Glutamatergic neuron (in vitro differentiated cells): Measurements from ENCODE around the gene MOB3C. TPM values are rescaled to one million over a fixed set of nuclear protein-coding genes. Genes with fewer than 3 reads are reported as not detected.
"Not testable (repeated sequence)": the region's sequence is repeated elsewhere in the genome, so short reads cannot be mapped to it uniquely, and the experiment has no call there.

Experiments
- DNase-seq: peaks from one replicate; pipeline ENCODE4 v3.0.0; 2022
- H3K27ac Mint-ChIP-seq: one replicate; pipeline ENCODE4 v1.8.0; 2020; ENCODE audit warnings: mild to moderate bottlenecking, mixed read lengths, inconsistent platforms; ENCODE audit not compliant: unreplicated experiment
- H3K27me3 Mint-ChIP-seq: one replicate; pipeline ENCODE4 v1.8.0; 2020; ENCODE audit warnings: mild to moderate bottlenecking, moderate library complexity, mixed read lengths, inconsistent platforms; ENCODE audit not compliant: unreplicated experiment
- H3K36me3 Mint-ChIP-seq: one replicate; pipeline ENCODE4 v1.8.0; 2020; ENCODE audit warnings: mild to moderate bottlenecking, mixed read lengths, inconsistent platforms; ENCODE audit not compliant: unreplicated experiment
- H3K4me1 Mint-ChIP-seq: one replicate; pipeline ENCODE4 v1.8.0; 2020; ENCODE audit warnings: mild to moderate bottlenecking, low read depth, mixed read lengths, inconsistent platforms; ENCODE audit not compliant: unreplicated experiment
- H3K4me3 Mint-ChIP-seq: one replicate; pipeline ENCODE4 v1.8.0; 2020; ENCODE audit warnings: mild to moderate bottlenecking, mixed read lengths, inconsistent platforms; ENCODE audit not compliant: unreplicated experiment
- H3K9me3 Mint-ChIP-seq: one replicate; pipeline ENCODE4 v1.8.0; 2020; ENCODE audit warnings: mild to moderate bottlenecking, moderate library complexity, mixed read lengths, inconsistent platforms; ENCODE audit not compliant: unreplicated experiment
- long read RNA-seq: library from polyadenylated mRNA; unstranded; transcript quantifications from one replicate; pipeline ENCODE4 v2.0.0, GENCODE V29; 2020; ENCODE audit not compliant: unreplicated experiment
- total RNA-seq: library from RNA; stranded (reverse); fragmentation: NEBNext Ultra II Directional; extraction: Animal tissue kit (Norgen Biotek cat#: 25700); gene quantifications from one replicate; pipeline ENCODE4 v1.2.1, GENCODE V29; 2021; ENCODE audit not compliant: unreplicated experiment
- TF ChIP-seq, protein P1 (sequence below): fragments of 200-600 bp; sonication (generic); IDR thresholded peaks from one replicate; pipeline ENCODE4 v1.5.0; 2021; ENCODE audit not compliant: partially characterized antibody, unreplicated experiment

Gene MOB3C
- total RNA-seq, result 1.6 TPM
- long read RNA-seq, result 0 reads

DNA sequence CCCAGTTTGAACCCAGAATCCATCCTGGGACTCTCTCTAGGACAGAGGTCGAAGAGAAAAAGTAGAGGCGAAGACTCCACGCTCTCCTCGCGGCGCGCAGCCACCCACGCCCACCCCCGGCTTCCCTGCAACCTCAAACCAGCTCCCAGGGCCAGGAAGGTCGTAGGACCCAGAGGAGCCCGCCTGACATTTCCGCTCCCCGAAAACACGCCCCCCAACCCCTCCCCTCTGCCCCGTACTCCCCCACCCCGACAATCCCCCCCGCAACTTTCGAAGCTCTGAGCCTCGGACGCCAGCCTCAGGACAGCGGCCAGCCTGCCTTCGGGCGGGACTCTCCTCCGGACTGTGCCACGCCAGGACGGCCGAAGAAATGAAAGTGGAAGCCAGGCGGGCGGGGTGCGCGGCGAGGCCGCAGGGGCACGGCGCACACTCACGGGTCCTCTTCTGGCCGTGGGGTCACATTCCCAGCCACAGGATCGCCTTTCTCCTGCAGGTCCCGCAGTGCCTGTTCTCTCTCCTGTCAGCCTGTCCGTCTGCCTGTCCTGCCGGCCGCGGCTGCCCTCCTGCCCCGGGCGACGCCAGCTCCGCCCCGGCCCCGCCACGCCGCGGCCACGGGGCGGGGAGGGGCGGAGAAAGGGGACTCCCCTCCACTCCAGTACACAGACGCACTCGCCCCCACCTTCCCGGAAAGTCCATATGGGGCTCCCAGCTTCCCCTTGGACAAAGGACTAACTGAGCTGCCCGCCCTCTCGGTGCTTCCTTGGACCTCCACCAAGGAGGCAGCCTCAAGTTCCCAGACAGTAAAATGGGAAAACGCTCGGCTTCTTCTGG, at the start of gene MOB3C:
Gene MOB3C (minus strand): TSS at position 535 of the 831 bp plus-strand sequence. CDS start 3,490 bp downstream, outside the sequence.
- no peak within 1 kb of the TSS for H3K27ac Mint-ChIP-seq
- H3K4me1 Mint-ChIP-seq, result peaks cover 6% of the 10 kb centered on the region

GRCh38 chr1:46665983-46666382, 49.4 kb upstream of the MOB3C start:
- peaks cover 2% of the 10 kb centered on the region for H3K27me3 Mint-ChIP-seq
- DNase-seq, result no peak
- peaks cover 7% of the 10 kb centered on the region for H3K4me1 Mint-ChIP-seq
- TF ChIP-seq, protein P1, sequence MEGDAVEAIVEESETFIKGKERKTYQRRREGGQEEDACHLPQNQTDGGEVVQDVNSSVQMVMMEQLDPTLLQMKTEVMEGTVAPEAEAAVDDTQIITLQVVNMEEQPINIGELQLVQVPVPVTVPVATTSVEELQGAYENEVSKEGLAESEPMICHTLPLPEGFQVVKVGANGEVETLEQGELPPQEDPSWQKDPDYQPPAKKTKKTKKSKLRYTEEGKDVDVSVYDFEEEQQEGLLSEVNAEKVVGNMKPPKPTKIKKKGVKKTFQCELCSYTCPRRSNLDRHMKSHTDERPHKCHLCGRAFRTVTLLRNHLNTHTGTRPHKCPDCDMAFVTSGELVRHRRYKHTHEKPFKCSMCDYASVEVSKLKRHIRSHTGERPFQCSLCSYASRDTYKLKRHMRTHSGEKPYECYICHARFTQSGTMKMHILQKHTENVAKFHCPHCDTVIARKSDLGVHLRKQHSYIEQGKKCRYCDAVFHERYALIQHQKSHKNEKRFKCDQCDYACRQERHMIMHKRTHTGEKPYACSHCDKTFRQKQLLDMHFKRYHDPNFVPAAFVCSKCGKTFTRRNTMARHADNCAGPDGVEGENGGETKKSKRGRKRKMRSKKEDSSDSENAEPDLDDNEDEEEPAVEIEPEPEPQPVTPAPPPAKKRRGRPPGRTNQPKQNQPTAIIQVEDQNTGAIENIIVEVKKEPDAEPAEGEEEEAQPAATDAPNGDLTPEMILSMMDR, result no peak
- peaks cover 3% of the 10 kb centered on the region for H3K36me3 Mint-ChIP-seq
- H3K9me3 Mint-ChIP-seq, result peaks cover 5% of the 10 kb centered on the region
- H3K4me3 Mint-ChIP-seq, result no peak overlapping the region
- H3K27ac Mint-ChIP-seq, result no peak overlapping the region

More for the DNA sequence above, at the start of gene MOB3C:
- Mint-ChIP-seq H3K27me3 (peaks cover 15% of the 10 kb centered on the region), H3K4me3 (peak within 1 kb of the TSS; percentile 86), H3K36me3 (no peaks in the 10 kb centered on the region), H3K9me3 (peaks cover 9% of the 10 kb centered on the region)
- peak; percentile 54 for DNase-seq
- TF ChIP-seq, protein P1, result no peak

DNA sequence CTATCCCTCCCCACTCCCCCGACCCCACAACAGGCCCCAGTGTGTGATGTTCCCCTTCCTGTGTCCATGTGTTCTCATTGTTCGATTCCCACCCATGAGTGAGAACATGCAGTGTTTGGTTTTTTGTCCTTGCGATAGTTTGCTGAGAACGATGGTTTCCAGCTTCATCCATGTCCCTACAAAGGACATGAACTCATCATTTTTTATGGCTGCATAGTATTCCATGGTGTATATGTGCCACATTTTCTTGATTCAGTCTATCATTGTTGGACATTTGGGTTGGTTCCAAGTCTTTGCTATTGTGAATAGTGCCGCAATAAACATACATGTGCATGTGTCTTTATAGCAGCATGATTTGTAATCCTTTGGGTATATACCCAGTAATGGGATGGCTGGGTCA, 46.3 kb upstream of the MOB3C start:
- H3K36me3 Mint-ChIP-seq, H3K9me3 Mint-ChIP-seq, DNase-seq, H3K27me3 Mint-ChIP-seq, H3K4me1 Mint-ChIP-seq, H3K27ac Mint-ChIP-seq, H3K4me3 Mint-ChIP-seq: not testable (repeated sequence)

DNA sequence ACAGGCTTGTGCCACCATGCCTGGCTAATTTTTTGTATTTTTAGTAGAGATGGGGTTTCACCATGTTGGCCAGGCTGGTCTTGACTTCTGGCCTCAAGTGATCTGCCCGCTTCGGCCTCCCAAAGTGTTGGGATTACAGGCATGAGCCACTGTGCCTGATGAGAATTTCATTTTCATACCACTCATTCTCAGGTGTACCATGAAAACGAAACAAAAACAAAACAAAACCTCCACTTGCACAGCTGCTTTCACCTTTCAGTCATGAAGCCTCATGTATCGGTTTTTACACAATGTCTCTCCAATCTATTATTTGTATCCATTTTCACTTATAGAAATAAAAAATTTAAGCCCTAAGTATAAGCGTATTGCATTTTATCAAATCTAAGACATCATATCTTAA, 43.5 kb upstream of the MOB3C start:
- not testable (repeated sequence) for H3K36me3 Mint-ChIP-seq, H3K4me1 Mint-ChIP-seq, H3K27ac Mint-ChIP-seq, H3K4me3 Mint-ChIP-seq, H3K9me3 Mint-ChIP-seq, DNase-seq, H3K27me3 Mint-ChIP-seq

DNA sequence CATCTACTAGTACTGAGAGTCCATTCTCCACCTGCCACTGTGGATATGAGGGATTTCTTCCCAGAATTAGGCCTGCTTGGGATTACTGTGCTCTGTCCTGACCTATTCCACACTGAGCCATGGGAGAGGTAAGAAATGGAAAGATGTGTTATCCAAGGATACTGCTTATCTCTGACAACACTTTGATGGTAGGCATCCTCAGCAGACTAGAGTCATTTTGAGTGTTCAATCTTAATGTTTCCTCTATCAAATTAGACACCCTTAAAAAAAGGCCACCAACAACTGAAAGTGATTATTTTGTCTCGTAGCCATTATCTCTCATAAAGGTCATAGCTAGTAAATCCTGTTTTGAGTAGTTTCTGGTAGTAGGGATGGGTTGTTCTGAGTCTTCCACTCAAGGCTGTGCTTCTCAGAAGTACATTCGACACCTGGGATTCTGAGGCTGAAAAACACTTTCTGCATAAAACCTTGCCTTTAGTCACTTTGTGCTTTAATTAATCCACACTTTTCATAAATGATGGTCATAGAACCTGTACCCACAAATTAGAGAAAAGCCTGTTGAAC, 42.8 kb upstream of the MOB3C start:
- no peak overlapping the region for H3K27ac Mint-ChIP-seq
- no peaks in the 10 kb centered on the region for H3K4me1 Mint-ChIP-seq
- TF ChIP-seq, protein P1, result no peak
- H3K9me3 Mint-ChIP-seq, result no peaks in the 10 kb centered on the region
- H3K27me3 Mint-ChIP-seq, result no peaks in the 10 kb centered on the region
- no peak overlapping the region for H3K4me3 Mint-ChIP-seq
- DNase-seq, result no peak
- peaks cover 10% of the 10 kb centered on the region for H3K36me3 Mint-ChIP-seq

DNA sequence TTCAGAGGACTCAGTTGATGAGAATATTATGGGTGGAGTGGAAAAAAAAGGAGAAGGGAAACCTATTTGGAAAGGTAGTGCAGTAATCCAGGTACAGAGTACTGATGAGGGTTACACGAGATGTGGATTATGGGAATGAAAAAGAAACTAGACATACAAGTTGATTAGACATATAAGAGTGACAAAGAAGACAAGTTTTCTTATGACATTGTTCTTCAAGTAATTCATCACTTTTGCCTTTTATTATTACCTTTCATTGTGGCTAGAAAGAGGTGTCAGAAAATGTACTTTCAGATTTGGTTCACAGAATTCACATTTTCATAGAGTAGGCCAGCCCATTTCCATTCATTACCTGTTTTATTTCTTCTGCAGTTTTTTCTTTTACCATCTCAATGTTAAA, 41.2 kb upstream of the MOB3C start:
- no peaks in the 10 kb centered on the region for H3K4me1 Mint-ChIP-seq
- TF ChIP-seq, protein P1, result no peak
- H3K9me3 Mint-ChIP-seq, result no peaks in the 10 kb centered on the region
- peaks cover 10% of the 10 kb centered on the region for H3K36me3 Mint-ChIP-seq
- DNase-seq, result no peak
- H3K4me3 Mint-ChIP-seq, result no peak overlapping the region
- H3K27ac Mint-ChIP-seq, result no peak overlapping the region
- no peaks in the 10 kb centered on the region for H3K27me3 Mint-ChIP-seq
